ENCODE data around the gene UROS.

The UROS gene

DNA sequence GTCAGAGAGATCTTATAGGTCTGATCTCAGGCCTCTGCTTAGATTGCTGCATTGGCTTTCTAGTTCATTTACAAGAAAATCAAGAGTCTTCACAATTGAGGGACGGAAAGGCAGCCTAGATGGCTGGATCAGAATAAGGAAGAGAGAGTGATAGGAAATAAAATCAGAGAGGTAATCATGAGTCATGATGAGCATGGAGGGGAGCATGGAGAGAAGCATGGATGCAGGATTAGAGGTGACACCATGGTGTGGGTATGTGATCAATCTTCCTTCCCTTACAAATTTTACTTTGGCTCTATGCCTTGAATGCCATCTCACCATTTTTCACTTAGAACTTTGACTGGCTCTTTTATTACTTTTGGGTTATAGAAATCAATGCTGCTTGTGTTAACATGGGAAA lies 1.7 kb upstream of the UROS start:
- DNase-seq, result no peak
- peaks cover 9% of the 10 kb centered on the region for H3K4me1 Mint-ChIP-seq
- TF ChIP-seq, protein P1, sequence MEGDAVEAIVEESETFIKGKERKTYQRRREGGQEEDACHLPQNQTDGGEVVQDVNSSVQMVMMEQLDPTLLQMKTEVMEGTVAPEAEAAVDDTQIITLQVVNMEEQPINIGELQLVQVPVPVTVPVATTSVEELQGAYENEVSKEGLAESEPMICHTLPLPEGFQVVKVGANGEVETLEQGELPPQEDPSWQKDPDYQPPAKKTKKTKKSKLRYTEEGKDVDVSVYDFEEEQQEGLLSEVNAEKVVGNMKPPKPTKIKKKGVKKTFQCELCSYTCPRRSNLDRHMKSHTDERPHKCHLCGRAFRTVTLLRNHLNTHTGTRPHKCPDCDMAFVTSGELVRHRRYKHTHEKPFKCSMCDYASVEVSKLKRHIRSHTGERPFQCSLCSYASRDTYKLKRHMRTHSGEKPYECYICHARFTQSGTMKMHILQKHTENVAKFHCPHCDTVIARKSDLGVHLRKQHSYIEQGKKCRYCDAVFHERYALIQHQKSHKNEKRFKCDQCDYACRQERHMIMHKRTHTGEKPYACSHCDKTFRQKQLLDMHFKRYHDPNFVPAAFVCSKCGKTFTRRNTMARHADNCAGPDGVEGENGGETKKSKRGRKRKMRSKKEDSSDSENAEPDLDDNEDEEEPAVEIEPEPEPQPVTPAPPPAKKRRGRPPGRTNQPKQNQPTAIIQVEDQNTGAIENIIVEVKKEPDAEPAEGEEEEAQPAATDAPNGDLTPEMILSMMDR (IDR thresholded peaks at IDR 0.05), result no peak
- H3K4me3 Mint-ChIP-seq, result no peak overlapping the region
- H3K27me3 Mint-ChIP-seq (ENCODE audit: low read depth, poor library complexity), result no peaks in the 10 kb centered on the region
- no peaks in the 10 kb centered on the region for H3K9me3 Mint-ChIP-seq
- H3K36me3 Mint-ChIP-seq (ENCODE audit: low read depth), result peaks cover 21% of the 10 kb centered on the region
- no peak overlapping the region for H3K27ac Mint-ChIP-seq

GRCh38 chr10:125823663-125824251 lies 699 bp upstream of the UROS start:
- H3K4me1 Mint-ChIP-seq, result peaks cover 9% of the 10 kb centered on the region
- no peak overlapping the region for H3K27ac Mint-ChIP-seq
- DNase-seq, result peak; percentile 35
- TF ChIP-seq, protein P1 (IDR thresholded peaks at IDR 0.05), result no peak
- no peaks in the 10 kb centered on the region for H3K27me3 Mint-ChIP-seq (ENCODE audit: low read depth, poor library complexity)
- no peaks in the 10 kb centered on the region for H3K9me3 Mint-ChIP-seq
- no peak overlapping the region for H3K4me3 Mint-ChIP-seq
- H3K36me3 Mint-ChIP-seq (ENCODE audit: low read depth), result peaks cover 14% of the 10 kb centered on the region

- TF ChIP-seq, protein P1 (IDR thresholded peaks at IDR 0.05), result no peak
- Mint-ChIP-seq H3K36me3 (ENCODE audit: low read depth) (no peaks in the 10 kb centered on the region), H3K27ac (no peak overlapping the region), H3K9me3 (no peaks in the 10 kb centered on the region), H3K4me1 (peaks cover 9% of the 10 kb centered on the region), H3K4me3 (peak overlapping the region; percentile 72), H3K27me3 (ENCODE audit: low read depth, poor library complexity) (no peaks in the 10 kb centered on the region)
- DNase-seq, result no peak
Measured at GRCh38 chr10:125820701-125821100, 2.4 kb downstream of the UROS start.

DNA sequence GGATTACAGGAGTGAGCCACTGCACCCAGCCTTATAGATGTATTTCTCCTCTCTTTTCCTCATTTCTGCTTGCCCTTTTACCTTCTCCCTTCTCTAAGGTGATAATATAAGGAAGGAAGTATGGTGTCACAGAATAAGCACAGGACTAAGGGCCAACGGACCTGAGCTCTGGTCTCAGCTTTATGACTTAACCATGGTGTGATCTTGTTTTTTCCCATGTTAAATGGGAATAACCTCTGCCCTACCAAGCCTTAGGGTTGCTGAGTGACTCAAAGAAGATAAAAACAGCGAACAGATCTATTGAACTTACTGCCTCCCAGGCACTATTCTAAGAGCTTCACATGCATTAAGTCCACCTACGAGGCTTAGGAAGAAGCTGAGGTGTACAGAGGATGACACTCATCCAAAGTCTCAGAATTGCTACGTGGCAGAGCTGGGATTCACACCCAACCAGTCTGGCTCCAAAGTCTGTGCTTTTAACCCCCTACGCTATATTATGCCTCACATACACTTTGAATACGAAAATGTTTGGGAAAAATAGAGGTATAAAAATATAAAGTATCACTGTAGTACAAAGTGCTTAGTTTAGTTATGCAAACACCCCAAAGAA lies 5.6 kb downstream of the UROS start:
- Mint-ChIP-seq H3K36me3 (ENCODE audit: low read depth) (peaks cover 25% of the 10 kb centered on the region), H3K4me3 (no peak overlapping the region), H3K27me3 (ENCODE audit: low read depth, poor library complexity) (no peaks in the 10 kb centered on the region), H3K27ac (no peak overlapping the region), H3K4me1 (peaks cover 9% of the 10 kb centered on the region), H3K9me3 (no peaks in the 10 kb centered on the region)
- no peak for DNase-seq
- TF ChIP-seq, protein P1 (IDR thresholded peaks at IDR 0.05), result no peak

DNA sequence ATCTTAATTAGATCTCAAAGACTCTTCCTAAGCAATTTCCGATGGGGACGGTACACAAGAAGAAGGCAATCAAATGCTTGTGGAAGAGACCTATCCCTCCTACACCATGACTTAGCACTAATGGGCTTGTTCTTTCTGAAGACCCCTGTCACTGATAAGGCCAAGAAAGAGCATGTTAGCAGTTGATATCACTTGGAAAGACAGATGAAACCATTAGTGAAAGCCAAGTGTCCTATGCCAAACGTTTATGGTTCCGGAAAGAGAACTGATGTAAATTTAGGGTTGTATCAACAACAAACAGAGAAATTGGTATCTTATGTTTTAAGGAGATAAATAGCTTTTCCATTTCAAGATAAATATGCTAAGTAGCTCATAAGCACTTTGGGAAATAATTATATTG lies 6.5 kb downstream of the UROS start:
- Mint-ChIP-seq H3K4me1 (peaks cover 4% of the 10 kb centered on the region), H3K27ac (no peak overlapping the region), H3K4me3 (no peak overlapping the region), H3K27me3 (ENCODE audit: low read depth, poor library complexity) (no peaks in the 10 kb centered on the region), H3K9me3 (no peaks in the 10 kb centered on the region), H3K36me3 (ENCODE audit: low read depth) (peaks cover 29% of the 10 kb centered on the region)
- DNase-seq, result no peak
- TF ChIP-seq, protein P1 (IDR thresholded peaks at IDR 0.05), result no peak

DNA sequence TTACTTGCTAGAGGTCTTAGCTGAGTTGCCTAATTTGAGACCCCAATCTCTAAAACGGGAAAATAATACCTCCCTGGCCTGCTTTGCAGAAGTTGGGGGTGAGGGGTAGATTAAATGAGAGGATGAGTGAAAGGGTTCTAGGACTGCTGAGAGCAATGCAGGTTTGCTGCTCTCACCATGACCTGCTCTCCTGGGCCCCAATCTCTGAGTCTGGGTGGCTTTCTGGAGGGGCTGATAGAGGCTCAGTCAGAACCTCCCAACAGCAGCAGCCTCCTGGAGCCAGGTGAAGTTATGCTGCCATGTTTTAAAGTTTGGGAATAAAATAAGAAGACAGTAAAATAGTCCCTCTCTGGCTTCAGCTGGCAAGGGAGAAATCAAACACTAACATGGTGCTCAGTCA lies 7.3 kb downstream of the UROS start:
- H3K36me3 Mint-ChIP-seq (ENCODE audit: low read depth), result peaks cover 36% of the 10 kb centered on the region
- no peaks in the 10 kb centered on the region for H3K9me3 Mint-ChIP-seq
- H3K4me1 Mint-ChIP-seq, result no peaks in the 10 kb centered on the region
- no peaks in the 10 kb centered on the region for H3K27me3 Mint-ChIP-seq (ENCODE audit: low read depth, poor library complexity)
- no peak overlapping the region for H3K27ac Mint-ChIP-seq
- TF ChIP-seq, protein P1 (IDR thresholded peaks at IDR 0.05), result no peak
- no peak for DNase-seq
- no peak overlapping the region for H3K4me3 Mint-ChIP-seq

Measured in nephron progenitor cell (in vitro differentiated cells).